ENCODE results near the gene IGF2R.

GRCh38 chr6:160060221-160060620 is 91.3 kb downstream of the IGF2R start:
- TF ChIP-seq, protein P1, sequence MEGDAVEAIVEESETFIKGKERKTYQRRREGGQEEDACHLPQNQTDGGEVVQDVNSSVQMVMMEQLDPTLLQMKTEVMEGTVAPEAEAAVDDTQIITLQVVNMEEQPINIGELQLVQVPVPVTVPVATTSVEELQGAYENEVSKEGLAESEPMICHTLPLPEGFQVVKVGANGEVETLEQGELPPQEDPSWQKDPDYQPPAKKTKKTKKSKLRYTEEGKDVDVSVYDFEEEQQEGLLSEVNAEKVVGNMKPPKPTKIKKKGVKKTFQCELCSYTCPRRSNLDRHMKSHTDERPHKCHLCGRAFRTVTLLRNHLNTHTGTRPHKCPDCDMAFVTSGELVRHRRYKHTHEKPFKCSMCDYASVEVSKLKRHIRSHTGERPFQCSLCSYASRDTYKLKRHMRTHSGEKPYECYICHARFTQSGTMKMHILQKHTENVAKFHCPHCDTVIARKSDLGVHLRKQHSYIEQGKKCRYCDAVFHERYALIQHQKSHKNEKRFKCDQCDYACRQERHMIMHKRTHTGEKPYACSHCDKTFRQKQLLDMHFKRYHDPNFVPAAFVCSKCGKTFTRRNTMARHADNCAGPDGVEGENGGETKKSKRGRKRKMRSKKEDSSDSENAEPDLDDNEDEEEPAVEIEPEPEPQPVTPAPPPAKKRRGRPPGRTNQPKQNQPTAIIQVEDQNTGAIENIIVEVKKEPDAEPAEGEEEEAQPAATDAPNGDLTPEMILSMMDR (IDR thresholded peaks at IDR 0.05), result no peak
- TF ChIP-seq POLR2A (IDR thresholded peaks at IDR 0.05), result no peak
- TF ChIP-seq POLR2AphosphoS5 (IDR thresholded peaks at IDR 0.05), result no peak
